Left ventricle myocardium inferior (tissue), 1 donor: ENCODE results near the gene AGR3. TPM values are rescaled to one million over a fixed set of nuclear protein-coding genes. Genes with fewer than 3 reads are reported as not detected.

Experiments
- DNase-seq: peaks from one replicate; pipeline ENCODE4 v3.0.0-alpha.2; 2020
- H3K27ac ChIP-seq: fragments of 200-600 bp; replicated peaks from 2 replicates; pipeline ENCODE4 v1.8.0; 2021
- H3K27me3 ChIP-seq: fragments of 200-600 bp; 2 replicates; pipeline ENCODE4 v1.8.0; 2021; ENCODE audit warnings: low read depth
- H3K36me3 ChIP-seq: fragments of 200-600 bp; 2 replicates; pipeline ENCODE4 v1.8.0; 2021
- H3K4me1 ChIP-seq: fragments of 200-600 bp; 2 replicates; pipeline ENCODE4 v1.8.0; 2021
- H3K4me3 ChIP-seq: fragments of 200-600 bp; 2 replicates; pipeline ENCODE4 v1.8.0; 2021; ENCODE audit warnings: mild to moderate bottlenecking, moderate library complexity
- H3K9me3 ChIP-seq: fragments of 200-600 bp; replicated peaks from 2 replicates; pipeline ENCODE4 v1.8.0; 2021
- CTCF ChIP-seq: fragments of 200-600 bp; IDR thresholded peaks from 2 replicates; pipeline ENCODE4 v1.8.0; 2021; ENCODE audit warnings: antibody characterized with exemption, mild to moderate bottlenecking, borderline replicate concordance
- intact Hi-C: fragments of 100-400 bp; cut with micrococcal nuclease; formaldehyde crosslinking; loops from one replicate; pipeline ENCODE4 v1.11.0; 2022
- total RNA-seq: library from RNA; stranded (reverse); fragmentation: NEBNext Ultra II Directional; extraction: Animal tissue kit (Norgen Biotek cat#: 25700); gene quantifications from one replicate; pipeline ENCODE4 v1.2.1, GENCODE V29; 2021
- donor health status: DM: no; HTN: yes; CAD: no; lungs with severe emphysema.

AGR3 gene
- total RNA-seq, 1 donor from 2014 or later: not detected

- DNase-seq: no peak
- TF ChIP-seq CTCF: no peak
- H3K4me3 ChIP-seq: no peak overlapping the region
- no peaks in the 10 kb centered on the region for H3K36me3 ChIP-seq
- H3K4me1 ChIP-seq: peaks cover 3% of the 10 kb centered on the region
- intact Hi-C loops: no loop called here
- H3K27ac ChIP-seq: no peak overlapping the region
- no peaks in the 10 kb centered on the region for H3K27me3 ChIP-seq
- no peaks in the 10 kb centered on the region for H3K9me3 ChIP-seq
Observed at GRCh38 chr7:16845746-16846145, 36.0 kb downstream of the AGR3 start.

DNA sequence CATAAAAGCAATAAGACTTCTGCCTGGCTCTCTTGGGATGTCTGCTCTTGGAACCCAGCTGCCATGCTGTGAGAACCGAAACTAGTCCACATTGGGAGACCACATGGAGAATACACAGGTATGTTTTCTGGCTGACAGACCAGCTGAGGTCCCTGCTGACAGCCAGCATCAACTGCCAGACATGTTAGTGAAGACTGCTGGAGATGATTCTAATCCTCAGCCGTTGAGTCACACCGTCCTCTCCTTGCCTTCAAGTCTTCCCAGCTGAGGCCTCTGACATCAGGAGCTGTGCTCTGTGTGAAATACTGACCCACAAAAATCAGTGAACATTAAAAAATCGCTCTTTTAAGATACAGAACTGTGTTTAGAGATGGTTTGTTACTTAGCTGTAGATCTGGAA, 40.1 kb downstream of the AGR3 start:
- H3K9me3 ChIP-seq: no peaks in the 10 kb centered on the region
- TF ChIP-seq CTCF: no peak
- H3K27me3 ChIP-seq: no peaks in the 10 kb centered on the region
- no peak for DNase-seq
- H3K27ac ChIP-seq: no peak overlapping the region
- H3K4me1 ChIP-seq: peaks cover 6% of the 10 kb centered on the region
- H3K4me3 ChIP-seq: no peak overlapping the region
- no peaks in the 10 kb centered on the region for H3K36me3 ChIP-seq
- intact Hi-C loops: no loop called here

- Histone ChIP-seq H3K4me1 (peaks cover 6% of the 10 kb centered on the region), H3K27ac (no peak overlapping the region), H3K36me3 (no peaks in the 10 kb centered on the region), H3K4me3 (no peak overlapping the region), H3K27me3 (no peaks in the 10 kb centered on the region), H3K9me3 (peaks cover 4% of the 10 kb centered on the region)
- no peak for DNase-seq
- intact Hi-C loops: no loop called here
- TF ChIP-seq CTCF: no peak
Observed at GRCh38 chr7:16840094-16840493, 41.7 kb downstream of the AGR3 start.

GRCh38 chr7:16839646-16840045, 42.1 kb downstream of the AGR3 start:
- DNase-seq: no peak

DNA sequence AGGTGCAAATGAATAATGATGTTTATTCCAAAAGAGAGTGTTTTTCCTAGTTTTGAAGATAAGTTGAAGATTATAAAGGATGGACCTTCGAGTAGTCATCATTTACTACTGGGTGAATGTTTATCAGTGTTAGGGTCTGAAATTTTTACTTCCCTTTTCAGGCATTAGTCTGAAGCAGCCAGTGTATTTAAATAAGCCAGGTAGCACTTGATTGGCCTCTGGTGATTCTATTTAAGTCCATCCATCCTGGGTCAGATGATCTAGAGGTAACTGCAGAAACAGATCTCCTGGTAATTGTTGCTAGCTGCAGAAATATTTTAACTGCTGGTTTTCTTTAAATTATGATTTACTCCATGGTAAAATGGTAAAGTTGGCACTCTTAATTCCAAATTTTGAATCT, 42.9 kb downstream of the AGR3 start:
- Histone ChIP-seq H3K4me1 (peaks cover 6% of the 10 kb centered on the region), H3K36me3 (no peaks in the 10 kb centered on the region), H3K9me3 (peaks cover 4% of the 10 kb centered on the region), H3K27ac (no peak overlapping the region), H3K4me3 (no peak overlapping the region), H3K27me3 (no peaks in the 10 kb centered on the region)
- DNase-seq: no peak
- TF ChIP-seq CTCF: no peak
- intact Hi-C loops: no loop called here

More at GRCh38 chr7:16839646-16840045, 42.1 kb downstream of the AGR3 start:
- Histone ChIP-seq H3K27me3 (no peaks in the 10 kb centered on the region), H3K27ac (no peak overlapping the region), H3K4me1 (peaks cover 6% of the 10 kb centered on the region), H3K4me3 (no peak overlapping the region), H3K36me3 (no peaks in the 10 kb centered on the region), H3K9me3 (peaks cover 4% of the 10 kb centered on the region)
- no peak for TF ChIP-seq CTCF
- intact Hi-C loops: no loop called here

GRCh38 chr7:16838386-16838785, 43.4 kb downstream of the AGR3 start:
- Histone ChIP-seq H3K4me3 (no peak overlapping the region), H3K9me3 (peaks cover 4% of the 10 kb centered on the region), H3K4me1 (peaks cover 6% of the 10 kb centered on the region), H3K36me3 (no peaks in the 10 kb centered on the region), H3K27ac (no peak overlapping the region), H3K27me3 (no peaks in the 10 kb centered on the region)
- no peak for TF ChIP-seq CTCF
- intact Hi-C loops: no loop called here
- no peak for DNase-seq
